H1 (cell line): Measurements from ENCODE around the gene APOO.

Source experiments
- CBX5 ChIP-seq: fragments of 300-800, 300-1000 bp; sonication (generic); IDR thresholded peaks from 2 replicates; pipeline ENCODE4 v1.7.1; 2016; ENCODE audit warnings: antibody characterized with exemption, low read length, low read depth
- POLR2A ChIP-seq, 2 experiments: IDR thresholded peaks; 1 replicate in 1 of 2; 2 replicates in 1 of 2; pipeline ENCODE4 v1.6.1; 2011; ENCODE audit warnings: low read depth in 2 of 2, low read length in 2 of 2, mild to moderate bottlenecking in 2 of 2; ENCODE audit errors: control extremely low read depth in 1 of 2
- SIN3A ChIP-seq, 2 experiments: IDR thresholded peaks in 1 of 2; conservative IDR thresholded peaks in 1 of 2; 2 replicates each; pipeline ENCODE4 v1.6.1; 2011 to 2012; ENCODE audit warnings: low read length in 2 of 2, improper control_type of control experiment in 1 of 2, low read depth in 1 of 2, mild to moderate bottlenecking in 1 of 2

- no peak for TF ChIP-seq POLR2A (IDR thresholded peaks at IDR 0.05; ENCODE audit: control extremely low read depth in 1 of 2, low read depth in 2 of 2, low read length in 2 of 2)
- no peak for TF ChIP-seq SIN3A (conservative IDR thresholded peaks at IDR 0.05 in 1 of 2, IDR thresholded peaks at IDR 0.05 in 1 of 2; ENCODE audit: low read depth in 1 of 2, low read length in 2 of 2)
- TF ChIP-seq CBX5 = no peak
These were observed 29.4 kb upstream of the APOO start for GRCh38 chrX:23937100-23937499.
